ENCODE measurements around the gene SEMA3E.

DNA sequence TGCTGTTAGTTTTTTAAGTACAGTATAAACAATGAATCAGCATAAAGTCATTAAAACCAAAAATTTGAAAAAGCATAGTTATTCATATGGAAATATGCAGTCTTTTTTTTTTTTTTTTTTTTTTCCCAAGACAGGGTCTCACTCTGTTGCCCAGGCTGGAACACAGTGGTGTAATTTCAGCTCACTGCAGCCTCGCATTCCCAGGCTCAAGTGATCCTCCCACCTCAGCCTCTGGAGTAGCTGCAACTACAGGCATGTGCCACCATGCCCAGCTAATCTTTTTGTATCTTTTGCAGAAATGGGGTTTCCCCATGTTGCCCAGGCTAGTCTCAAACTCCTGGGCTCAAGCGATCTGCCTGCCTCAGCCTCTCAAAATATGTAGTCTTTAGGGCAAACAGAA is 182.0 kb downstream of the SEMA3E start:
- TF ChIP-seq, protein P1, sequence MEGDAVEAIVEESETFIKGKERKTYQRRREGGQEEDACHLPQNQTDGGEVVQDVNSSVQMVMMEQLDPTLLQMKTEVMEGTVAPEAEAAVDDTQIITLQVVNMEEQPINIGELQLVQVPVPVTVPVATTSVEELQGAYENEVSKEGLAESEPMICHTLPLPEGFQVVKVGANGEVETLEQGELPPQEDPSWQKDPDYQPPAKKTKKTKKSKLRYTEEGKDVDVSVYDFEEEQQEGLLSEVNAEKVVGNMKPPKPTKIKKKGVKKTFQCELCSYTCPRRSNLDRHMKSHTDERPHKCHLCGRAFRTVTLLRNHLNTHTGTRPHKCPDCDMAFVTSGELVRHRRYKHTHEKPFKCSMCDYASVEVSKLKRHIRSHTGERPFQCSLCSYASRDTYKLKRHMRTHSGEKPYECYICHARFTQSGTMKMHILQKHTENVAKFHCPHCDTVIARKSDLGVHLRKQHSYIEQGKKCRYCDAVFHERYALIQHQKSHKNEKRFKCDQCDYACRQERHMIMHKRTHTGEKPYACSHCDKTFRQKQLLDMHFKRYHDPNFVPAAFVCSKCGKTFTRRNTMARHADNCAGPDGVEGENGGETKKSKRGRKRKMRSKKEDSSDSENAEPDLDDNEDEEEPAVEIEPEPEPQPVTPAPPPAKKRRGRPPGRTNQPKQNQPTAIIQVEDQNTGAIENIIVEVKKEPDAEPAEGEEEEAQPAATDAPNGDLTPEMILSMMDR (conservative IDR thresholded peaks at IDR 0.05 in 1 of 2, IDR thresholded peaks at IDR 0.05 in 1 of 2; ENCODE audit: extremely low read depth in 1 of 2, insufficient read depth in 1 of 2, low read depth in 1 of 2, low read length in 2 of 2), result no peak
- TF ChIP-seq EZH2 (IDR thresholded peaks at IDR 0.05; ENCODE audit: borderline replicate concordance, low read length), result no peak
